Right lobe of liver (tissue), 4 donors: Measurements from ENCODE around the gene LSP1.

Experiments
- POLR2A ChIP-seq: fragments of 450-650 bp; IDR thresholded peaks from one replicate; pipeline ENCODE4 v1.6.1; 2017; ENCODE audit warnings: antibody characterized with exemption, mild to moderate bottlenecking
- TF ChIP-seq, protein P1 (sequence below), 4 donors: fragments of 200-600 bp in 3 of 4; fragments of 450-650 bp in 1 of 4; IDR thresholded peaks; one replicate each; pipeline versions ENCODE4 v1.5.1 to v1.8.0; 2016 to 2022; ENCODE audit warnings: antibody characterized with exemption in 4 of 4, mild to moderate bottlenecking in 2 of 4
- donor health status: DM: no; HTN: no; CAD: no.
- donor health status: DM: no; HTN: no; CAD: no.
- donor health status: DM: no; HTN: yes; CAD: no.

DNA sequence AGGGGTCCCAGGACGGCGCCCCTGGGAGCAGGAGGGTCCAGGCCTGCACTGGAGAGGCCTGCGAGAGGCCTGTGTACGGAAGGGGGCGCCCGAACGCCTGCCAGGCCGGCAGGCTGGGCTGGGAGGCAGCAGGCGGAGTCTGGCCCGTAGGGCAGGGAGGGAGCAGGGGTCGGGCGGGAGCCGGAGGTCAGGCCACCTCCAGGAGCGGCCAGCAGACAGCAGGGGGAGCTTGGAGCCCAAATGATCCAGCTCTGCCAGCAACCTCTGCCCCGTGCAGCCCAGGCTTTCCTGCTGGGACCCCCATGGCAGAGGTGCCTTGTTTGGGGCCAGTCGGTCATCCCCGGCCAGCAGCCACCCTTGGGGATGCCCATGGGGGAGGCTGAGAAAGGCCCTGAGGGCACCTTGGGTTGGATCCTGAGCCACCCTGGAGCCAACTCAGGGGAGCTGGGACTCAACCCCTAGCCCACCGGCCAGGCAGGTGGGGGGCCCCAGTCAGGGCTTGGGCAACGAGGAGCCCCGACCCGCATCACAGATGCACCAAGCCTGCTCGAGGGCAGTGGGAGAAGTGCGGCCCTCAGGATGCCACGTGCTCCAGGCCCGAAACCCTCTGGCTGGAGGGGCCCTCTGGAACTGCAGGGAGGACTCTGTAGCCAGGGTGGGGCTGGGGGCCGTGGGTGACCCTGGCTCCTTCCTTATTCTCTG, 27.7 kb upstream of the LSP1 start:
- TF ChIP-seq, protein P1, sequence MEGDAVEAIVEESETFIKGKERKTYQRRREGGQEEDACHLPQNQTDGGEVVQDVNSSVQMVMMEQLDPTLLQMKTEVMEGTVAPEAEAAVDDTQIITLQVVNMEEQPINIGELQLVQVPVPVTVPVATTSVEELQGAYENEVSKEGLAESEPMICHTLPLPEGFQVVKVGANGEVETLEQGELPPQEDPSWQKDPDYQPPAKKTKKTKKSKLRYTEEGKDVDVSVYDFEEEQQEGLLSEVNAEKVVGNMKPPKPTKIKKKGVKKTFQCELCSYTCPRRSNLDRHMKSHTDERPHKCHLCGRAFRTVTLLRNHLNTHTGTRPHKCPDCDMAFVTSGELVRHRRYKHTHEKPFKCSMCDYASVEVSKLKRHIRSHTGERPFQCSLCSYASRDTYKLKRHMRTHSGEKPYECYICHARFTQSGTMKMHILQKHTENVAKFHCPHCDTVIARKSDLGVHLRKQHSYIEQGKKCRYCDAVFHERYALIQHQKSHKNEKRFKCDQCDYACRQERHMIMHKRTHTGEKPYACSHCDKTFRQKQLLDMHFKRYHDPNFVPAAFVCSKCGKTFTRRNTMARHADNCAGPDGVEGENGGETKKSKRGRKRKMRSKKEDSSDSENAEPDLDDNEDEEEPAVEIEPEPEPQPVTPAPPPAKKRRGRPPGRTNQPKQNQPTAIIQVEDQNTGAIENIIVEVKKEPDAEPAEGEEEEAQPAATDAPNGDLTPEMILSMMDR (IDR thresholded peaks at IDR 0.05): peak; percentile 48 to 77 (median 63)
- TF ChIP-seq POLR2A: no peak
